CD14-positive monocyte (primary cell): ENCODE results near the gene LHFPL5. TPM values are rescaled to one million over a fixed set of nuclear protein-coding genes. Genes with fewer than 3 reads are reported as not detected.
A peak's percentile ranks its signal among the peaks of the same experiment; 100 is the strongest.

Experiments used
- DNase-seq, 3 donors: peaks; one replicate each; pipeline ENCODE4 v3.0.0-alpha.2; 2011 to 2022
- H2AFZ ChIP-seq: 2 replicates; pipeline ENCODE4 v1.6.0; 2012; ENCODE audit warnings: mild to moderate bottlenecking, low read depth, low read length, inconsistent platforms; ENCODE audit not compliant: insufficient read depth, poor library complexity, severe bottlenecking
- H3K27ac ChIP-seq, 2 donors: 1 replicate in 1 of 2; 2 replicates in 1 of 2; pipeline ENCODE4 v1.5.1; 2012 to 2013; ENCODE audit warnings: low read length in 2 of 2, control low read depth in 1 of 2, inconsistent platforms in 1 of 2, low read depth in 1 of 2, mild to moderate bottlenecking in 1 of 2
- H3K27me3 ChIP-seq, 2 donors: one replicate each; pipeline versions ENCODE4 v1.6.0 to v1.6.1; 2011 to 2013; ENCODE audit warnings: low read length in 2 of 2; ENCODE audit not compliant: control insufficient read depth in 2 of 2, insufficient read depth in 2 of 2
- H3K36me3 ChIP-seq, 2 donors: replicated peaks in 1 of 2; 1 replicate in 1 of 2; 2 replicates in 1 of 2; pipeline versions ENCODE4 v1.5.1 to v1.6.1; 2012 to 2013; ENCODE audit warnings: low read length in 2 of 2, control low read depth in 1 of 2, inconsistent platforms in 1 of 2, mild to moderate bottlenecking in 1 of 2; ENCODE audit not compliant: insufficient read depth in 2 of 2, control insufficient read depth in 1 of 2
- H3K4me1 ChIP-seq, 2 donors: 1 replicate in 1 of 2; 2 replicates in 1 of 2; pipeline versions ENCODE4 v1.5.1 to v1.6.1; 2012 to 2013; ENCODE audit warnings: low read length in 2 of 2, control low read depth in 1 of 2, inconsistent platforms in 1 of 2, mild to moderate bottlenecking in 1 of 2, moderate library complexity in 1 of 2; ENCODE audit not compliant: insufficient read depth in 2 of 2, control insufficient read depth in 1 of 2
- H3K4me2 ChIP-seq: replicated peaks from 2 replicates; pipeline ENCODE3; 2012; ENCODE audit warnings: low read length, moderate library complexity, mild to moderate bottlenecking; ENCODE audit not compliant: poor library complexity, severe bottlenecking; ENCODE audit errors: extremely low read depth
- H3K4me3 ChIP-seq, 3 experiments: fragments of 200-600 bp in 1 of 3; sonication (generic) in 1 of 3; replicated peaks in 1 of 3; 1 replicate in 2 of 3; 2 replicates in 1 of 3; pipeline ENCODE4 v1.5.1; 2011 to 2013; ENCODE audit warnings: low read length in 3 of 3, mild to moderate bottlenecking in 3 of 3, control low read depth in 2 of 3, low read depth in 2 of 3, inconsistent platforms in 1 of 3, moderate library complexity in 1 of 3
- H3K79me2 ChIP-seq: 2 replicates; pipeline ENCODE4 v1.6.0; 2012; ENCODE audit warnings: mild to moderate bottlenecking, control low read depth, inconsistent platforms, low read length, moderate library complexity; ENCODE audit not compliant: insufficient read depth
- H3K9ac ChIP-seq: 2 replicates; pipeline ENCODE4 v1.6.0; 2017; ENCODE audit warnings: low read length, mild to moderate bottlenecking; ENCODE audit not compliant: insufficient read depth, poor library complexity, severe bottlenecking
- H3K9me3 ChIP-seq, 2 donors: replicated peaks in 1 of 2; 1 replicate in 1 of 2; 2 replicates in 1 of 2; pipeline versions ENCODE4 v1.5.1 to v1.6.1; 2012 to 2013; ENCODE audit warnings: low read length in 2 of 2, control low read depth in 1 of 2; ENCODE audit not compliant: control insufficient read depth in 1 of 2, insufficient read depth in 1 of 2
- H4K20me1 ChIP-seq: 2 replicates; pipeline ENCODE4 v1.6.0; 2012; ENCODE audit warnings: mild to moderate bottlenecking, low read length, control low read depth, moderate library complexity; ENCODE audit not compliant: insufficient read depth
- H3K27ac Mint-ChIP-seq, 7 donors: one replicate each; pipeline ENCODE4 v1.8.0; 2020; ENCODE audit warnings: mild to moderate bottlenecking in 7 of 7, mixed read lengths in 7 of 7, moderate library complexity in 6 of 7, inconsistent platforms in 2 of 7
- H3K27me3 Mint-ChIP-seq, 3 donors: one replicate each; pipeline ENCODE4 v1.8.0; 2021 to 2022; ENCODE audit warnings: low read depth in 3 of 3, mild to moderate bottlenecking in 3 of 3, mixed read lengths in 3 of 3, moderate library complexity in 3 of 3, inconsistent platforms in 1 of 3
- H3K36me3 Mint-ChIP-seq, 2 donors: one replicate each; pipeline ENCODE4 v1.8.0; 2020; ENCODE audit warnings: mixed read lengths in 2 of 2, inconsistent platforms in 1 of 2, mild to moderate bottlenecking in 1 of 2
- H3K4me1 Mint-ChIP-seq: one replicate; pipeline ENCODE4 v1.8.0; 2020; ENCODE audit warnings: mild to moderate bottlenecking, mixed read lengths
- H3K4me3 Mint-ChIP-seq, 2 donors: one replicate each; pipeline ENCODE4 v1.8.0; 2020; ENCODE audit warnings: mild to moderate bottlenecking in 2 of 2, mixed read lengths in 2 of 2, moderate library complexity in 1 of 2
- H3K9me3 Mint-ChIP-seq, 7 donors: one replicate each; pipeline ENCODE4 v1.8.0; 2020 to 2022; ENCODE audit warnings: mixed read lengths in 7 of 7, mild to moderate bottlenecking in 6 of 7, moderate library complexity in 6 of 7, inconsistent platforms in 2 of 7
- CTCF ChIP-seq: fragments of 200-600 bp; IDR thresholded peaks from one replicate; pipeline ENCODE4 v1.8.0; 2022; ENCODE audit warnings: antibody characterized with exemption, mild to moderate bottlenecking
- WGBS: methylation state at CpG from one replicate; pipeline ENCODE4 v1.1.5; 2013; ENCODE audit warnings: missing lambda C conversion rate; ENCODE audit not compliant: insufficient coverage; 5-methylcytosine and 5-hydroxymethylcytosine counted together
- intact Hi-C, 2 donors: fragments of 100-400 bp; cut with micrococcal nuclease; formaldehyde crosslinking; loops; one replicate each; pipeline versions ENCODE4 v1.15.0 to v1.15.1; 2023
- polyA plus RNA-seq, 3 donors: library from polyadenylated mRNA; depleted of rRNA in 1 of 3; unstranded in 2 of 3; stranded (reverse) in 1 of 3; fragments of 300-500 nt in 2 of 3; fragments of >200 nt in 1 of 3; fragmentation: Illumina TruSeq in 2 of 3; gene quantifications; 1 replicate in 2 of 3; 2 replicates in 1 of 3; pipeline ENCODE4 v1.2.3, GENCODE V29; 2012 to 2021

LHFPL5 gene
- polyA plus RNA-seq, 3 donors, result not detected

DNA sequence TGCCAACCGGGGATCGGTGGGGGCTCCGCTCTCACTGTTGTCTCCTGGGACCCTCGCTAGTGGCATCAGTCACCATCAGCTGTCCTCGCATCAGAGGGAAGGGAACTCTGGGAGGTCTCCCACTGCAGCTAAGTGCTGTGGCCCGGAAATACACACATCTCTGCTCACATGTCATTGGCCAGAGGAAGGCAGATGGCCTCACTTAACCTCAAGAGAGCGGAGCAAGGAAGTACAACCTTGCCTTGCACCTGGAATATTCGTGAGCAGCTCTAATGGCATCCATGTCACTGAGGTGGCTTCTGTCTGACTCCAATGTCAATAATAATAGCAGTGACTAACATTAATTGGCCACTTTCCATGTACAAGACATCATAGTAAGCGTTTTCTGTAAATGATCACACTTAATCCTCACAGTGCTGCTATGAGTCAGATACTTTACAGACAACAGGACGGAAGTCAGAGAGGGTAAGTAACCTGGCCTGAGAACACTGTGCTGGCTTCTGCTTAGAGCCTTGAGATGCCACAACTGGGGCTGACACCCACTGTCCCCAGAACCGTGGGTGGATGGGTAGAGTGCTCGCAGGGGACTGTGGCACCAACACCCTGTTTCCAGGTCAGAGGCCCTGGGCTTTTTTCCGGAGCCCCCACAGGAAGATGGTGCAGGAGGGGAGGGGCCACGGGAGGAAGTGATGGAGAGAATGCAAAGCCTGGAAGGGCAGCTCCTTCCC is 6.0 kb downstream of the LHFPL5 start:
- Mint-ChIP-seq H3K4me3 (no peak overlapping the region), H3K9me3 (peaks cover 0 to 9% (median 4%) of the 10 kb centered on the region in 7 donors), H3K36me3 (no peaks in the 10 kb centered on the region), H3K4me1 (peaks cover 6% of the 10 kb centered on the region), H3K27me3 (peaks cover 6 to 14% (median 9%) of the 10 kb centered on the region in 3 donors), H3K27ac (peak overlapping the region in 1 of 7 donors; percentile 58)
- no peaks in the 10 kb centered on the region for H4K20me1 ChIP-seq
- no peaks in the 10 kb centered on the region for H3K9me3 ChIP-seq
- no peak overlapping the region for H3K27ac ChIP-seq
- intact Hi-C loops, result no loop called here
- H2AFZ ChIP-seq, result no peak overlapping the region
- no peaks in the 10 kb centered on the region for H3K27me3 ChIP-seq
- DNase-seq, result no peak
- H3K4me1 ChIP-seq, result peaks cover 4 to 7% of the 10 kb centered on the region in 2 donors
- TF ChIP-seq CTCF, result no peak
- H3K4me2 ChIP-seq, result no peak overlapping the region
- H3K79me2 ChIP-seq, result no peaks in the 10 kb centered on the region
- H3K4me3 ChIP-seq, result no peak overlapping the region
- no peak overlapping the region for H3K9ac ChIP-seq
- 88% methylated on average over 10 of the region's 14 CpGs for WGBS
- no peaks in the 10 kb centered on the region for H3K36me3 ChIP-seq

DNA sequence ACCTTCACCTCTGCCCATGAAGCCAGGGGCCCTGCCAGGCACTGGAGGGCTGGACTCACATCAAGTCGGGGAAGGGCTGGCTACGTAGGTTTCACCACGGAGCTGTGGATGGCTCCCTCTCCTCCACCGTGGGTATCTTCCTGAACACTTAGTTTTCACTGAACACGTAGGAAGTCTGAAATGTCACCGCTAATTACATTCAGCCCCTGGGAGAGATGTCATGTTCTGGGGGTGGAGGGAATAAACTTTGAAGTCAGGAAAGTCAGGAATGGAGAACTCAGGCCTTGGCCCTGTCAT is 6.5 kb downstream of the LHFPL5 start:
- Histone ChIP-seq H2AFZ (no peak overlapping the region), H3K4me3 (no peak overlapping the region), H3K27ac (no peak overlapping the region), H3K9me3 (peaks cover 0 to 4% of the 10 kb centered on the region in 2 donors), H3K9ac (no peak overlapping the region), H3K4me2 (no peak overlapping the region), H3K27me3 (no peaks in the 10 kb centered on the region), H3K36me3 (no peaks in the 10 kb centered on the region), H3K79me2 (no peaks in the 10 kb centered on the region), H3K4me1 (peaks cover 4 to 7% of the 10 kb centered on the region in 2 donors), H4K20me1 (no peaks in the 10 kb centered on the region)
- no peak for TF ChIP-seq CTCF
- H3K27me3 Mint-ChIP-seq, result peaks cover 5 to 10% (median 6%) of the 10 kb centered on the region in 3 donors
- no peaks in the 10 kb centered on the region for H3K36me3 Mint-ChIP-seq
- H3K4me1 Mint-ChIP-seq, result peaks cover 6% of the 10 kb centered on the region
- no peak overlapping the region for H3K27ac Mint-ChIP-seq
- no peak overlapping the region for H3K4me3 Mint-ChIP-seq
- DNase-seq, result no peak
- peaks cover 0 to 15% (median 9%) of the 10 kb centered on the region in 7 donors for H3K9me3 Mint-ChIP-seq
- WGBS, result 72% methylated on average over 4 of the region's 6 CpGs
- intact Hi-C loops, result no loop called here
